HG03457 (cell line): ENCODE measurements around the gene TFCP2L1.
"Not testable (repeated sequence)": the region's sequence is repeated elsewhere in the genome, so short reads cannot be mapped to it uniquely, and the experiment has no call there.

ENCODE experiments used
- ATAC-seq: cut with Tn5 transposase; IDR thresholded peaks from one replicate; pipeline ENCODE4 v1.9.1; 2021; ENCODE audit warnings: moderate number of reproducible peaks; ENCODE audit not compliant: unreplicated experiment

Gene TFCP2L1

DNA sequence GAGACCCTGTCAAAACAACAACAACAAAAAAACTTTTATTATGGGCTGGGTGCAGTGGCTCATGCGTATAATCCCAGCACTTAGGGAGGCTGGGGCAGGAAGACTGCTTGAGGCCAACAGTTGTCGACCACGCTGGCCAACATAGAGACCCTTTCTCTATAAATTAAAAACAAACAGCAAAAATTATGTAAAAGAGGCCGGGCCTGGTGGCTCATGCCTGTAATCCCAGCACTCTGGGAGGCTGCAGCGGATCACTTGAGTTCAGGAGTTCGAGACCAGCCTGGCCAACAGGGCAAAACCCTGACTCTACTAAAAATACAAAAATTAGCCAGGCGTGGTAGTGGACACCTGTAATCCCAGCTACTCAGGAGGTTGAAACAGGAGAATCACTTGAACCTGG is 15.6 kb downstream of the TFCP2L1 start:
- ATAC-seq: not testable (repeated sequence)

DNA sequence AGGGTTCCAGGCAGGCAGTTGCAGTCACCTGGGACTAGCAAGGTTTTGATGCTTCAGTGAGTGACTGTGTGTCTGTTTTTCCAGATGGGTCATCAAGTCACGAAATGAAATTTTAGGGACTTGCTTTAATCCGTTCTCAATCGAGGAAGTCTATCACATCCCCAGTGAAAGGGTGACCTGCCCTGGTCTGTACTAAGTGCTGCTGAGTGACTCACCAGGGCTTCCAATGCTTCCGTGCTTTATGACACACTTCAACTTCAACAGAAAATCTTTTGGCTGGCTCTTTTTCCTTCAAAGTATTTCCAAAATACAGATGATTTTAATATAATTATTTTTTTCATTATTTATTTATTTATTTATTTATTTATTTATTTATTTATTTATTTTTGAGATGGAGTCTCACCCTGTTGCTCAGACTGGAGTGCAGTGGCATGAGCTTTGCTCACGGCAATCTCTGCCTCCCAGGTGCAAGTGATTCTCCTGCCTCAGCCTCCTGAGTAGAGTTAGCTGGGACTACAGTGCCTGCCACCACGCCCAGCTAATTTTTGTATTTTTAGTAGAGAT is 18.4 kb downstream of the TFCP2L1 start:
- ATAC-seq: no peak

DNA sequence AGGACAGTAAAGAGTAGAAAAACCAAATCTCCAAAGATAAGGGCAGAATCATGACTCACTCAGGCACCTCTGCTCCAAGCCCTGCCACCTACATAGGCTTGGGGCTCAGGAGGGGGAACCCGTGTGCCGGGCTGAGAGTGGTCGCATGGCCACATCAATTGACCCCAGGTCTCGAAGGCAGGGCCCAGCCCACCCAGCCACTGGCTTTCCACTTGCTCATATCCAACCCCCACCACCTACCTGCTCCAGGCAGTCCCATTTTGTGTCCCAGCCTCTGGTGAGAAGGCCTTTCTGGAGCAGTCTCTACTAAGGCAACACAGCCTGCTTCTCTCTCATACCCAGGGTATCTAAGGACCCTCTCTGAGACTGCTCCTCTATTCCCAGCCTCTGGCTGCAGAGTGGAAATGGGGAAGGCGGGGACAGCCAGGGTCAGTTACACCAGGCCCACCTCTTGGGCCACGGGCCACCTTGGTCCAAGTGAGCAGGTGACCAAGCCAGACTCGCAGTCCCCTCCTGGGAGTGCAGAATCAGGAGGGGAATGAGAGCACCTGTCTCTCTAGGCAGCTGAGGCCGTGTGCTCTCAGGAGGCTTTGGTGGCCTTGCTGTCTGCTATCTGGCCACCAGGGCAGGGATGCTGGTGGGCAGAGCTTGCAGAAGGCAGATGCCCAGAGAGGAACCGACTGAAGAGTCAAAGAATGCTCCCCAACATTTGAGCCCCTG is 20.8 kb downstream of the TFCP2L1 start:
- ATAC-seq: no peak

DNA sequence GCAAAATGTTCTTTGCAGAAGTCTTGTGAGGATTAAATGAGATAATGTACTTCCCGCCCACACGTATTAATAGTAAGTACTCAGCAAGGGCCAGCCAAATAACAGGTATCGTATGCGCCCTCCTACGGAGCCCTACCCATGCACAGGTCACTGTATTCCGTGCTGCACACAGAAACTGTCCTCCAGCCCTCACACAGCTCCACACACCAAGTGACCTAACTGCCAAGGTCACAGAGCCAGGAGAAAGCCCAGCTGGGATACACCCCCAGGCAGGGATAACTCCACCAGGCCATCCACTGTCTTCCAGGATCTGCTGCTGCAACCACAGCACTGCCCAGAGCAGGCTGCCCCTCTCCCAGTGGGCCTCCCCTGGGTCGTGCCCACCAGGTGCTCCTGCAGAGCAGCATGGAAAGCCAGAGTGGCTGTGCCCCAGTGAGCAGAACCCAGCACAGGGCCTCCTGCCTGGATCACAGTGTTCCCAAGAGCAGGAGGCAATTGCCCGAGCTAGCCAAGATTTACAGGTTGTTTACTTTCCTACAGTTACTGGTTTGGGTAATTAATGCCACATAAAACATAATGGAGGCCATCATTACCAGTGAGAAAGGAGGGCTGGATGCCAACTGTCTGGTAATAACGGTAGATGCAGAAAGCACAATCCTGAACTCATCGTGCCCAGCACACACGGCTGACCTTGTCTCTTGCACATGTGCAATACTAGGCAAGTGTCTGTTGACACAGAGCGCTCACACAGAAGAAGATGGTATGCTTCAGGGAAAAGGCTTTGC is 24.4 kb downstream of the TFCP2L1 start:
- ATAC-seq: no peak

DNA sequence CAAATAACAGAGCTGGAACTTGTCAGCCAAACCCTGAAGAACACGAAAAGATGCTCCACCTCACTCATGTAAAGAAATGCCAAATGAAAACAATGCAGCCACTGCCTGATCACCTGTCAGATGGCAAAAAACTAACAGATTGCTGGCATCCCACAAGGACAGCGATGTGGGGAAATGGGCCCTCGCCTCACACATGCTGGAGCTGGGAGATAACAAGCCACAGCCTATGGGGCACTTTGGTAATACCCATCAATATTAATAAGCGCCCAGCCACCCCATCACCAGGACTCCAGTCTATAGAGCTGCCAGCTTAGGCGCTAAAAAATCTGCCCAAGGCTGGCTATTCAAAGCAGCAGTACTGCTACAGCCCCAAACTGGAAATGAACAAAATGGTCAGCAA is 27.0 kb downstream of the TFCP2L1 start:
- no peak for ATAC-seq

DNA sequence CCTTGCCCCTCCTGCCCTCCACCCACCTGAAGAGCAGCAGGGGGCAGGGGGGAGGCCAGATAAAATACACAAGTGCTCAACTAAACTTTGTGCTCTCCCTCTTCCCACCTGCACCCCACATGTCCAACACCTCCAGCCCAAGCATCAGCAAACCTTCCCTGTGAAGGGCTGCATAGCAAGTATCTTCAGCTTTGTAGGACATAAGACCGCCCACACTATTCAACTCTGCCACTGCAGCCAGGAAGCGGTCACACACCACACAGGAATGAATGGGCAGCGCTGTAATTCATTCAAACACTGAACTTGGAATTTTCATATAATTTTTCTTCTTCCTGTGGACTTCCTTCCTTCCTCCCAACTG is 27.5 kb downstream of the TFCP2L1 start:
- no peak for ATAC-seq

DNA sequence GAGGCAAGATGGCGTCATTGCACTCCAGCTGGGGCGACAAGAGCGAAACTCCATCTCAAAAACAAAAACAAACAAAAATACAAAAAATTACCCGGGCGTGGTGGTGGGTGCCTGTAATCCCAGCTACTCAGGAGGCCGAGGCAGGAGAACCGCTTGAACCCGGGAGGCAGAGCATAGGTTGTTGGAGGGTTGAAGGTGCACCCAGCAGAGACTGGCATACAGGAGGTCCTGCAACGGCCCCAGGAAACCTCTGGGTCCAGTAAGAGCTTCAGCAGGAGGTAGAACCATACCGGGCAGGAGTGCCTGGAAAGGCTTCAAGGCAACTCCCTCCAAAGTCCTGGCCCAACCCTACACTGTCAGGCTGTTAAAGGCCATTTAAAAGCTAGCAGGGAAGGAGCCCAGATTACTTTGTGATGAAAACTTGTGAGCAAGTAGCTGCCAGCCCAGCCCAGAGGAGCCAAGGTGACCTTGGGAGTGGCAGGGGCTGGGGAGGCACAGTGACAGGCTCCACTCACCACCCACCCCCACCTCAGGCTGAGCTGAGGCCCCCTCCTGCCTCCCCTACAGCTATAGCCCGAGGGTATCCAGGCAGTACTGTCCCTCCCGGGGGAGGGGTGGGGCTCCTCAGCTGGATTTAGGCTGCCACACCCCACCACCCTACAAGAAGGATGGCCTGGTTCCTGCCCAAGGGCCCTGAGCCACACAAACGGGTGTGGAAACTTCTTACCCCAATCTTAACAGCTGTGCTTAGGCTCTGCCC is 28.1 kb downstream of the TFCP2L1 start:
- no peak for ATAC-seq

DNA sequence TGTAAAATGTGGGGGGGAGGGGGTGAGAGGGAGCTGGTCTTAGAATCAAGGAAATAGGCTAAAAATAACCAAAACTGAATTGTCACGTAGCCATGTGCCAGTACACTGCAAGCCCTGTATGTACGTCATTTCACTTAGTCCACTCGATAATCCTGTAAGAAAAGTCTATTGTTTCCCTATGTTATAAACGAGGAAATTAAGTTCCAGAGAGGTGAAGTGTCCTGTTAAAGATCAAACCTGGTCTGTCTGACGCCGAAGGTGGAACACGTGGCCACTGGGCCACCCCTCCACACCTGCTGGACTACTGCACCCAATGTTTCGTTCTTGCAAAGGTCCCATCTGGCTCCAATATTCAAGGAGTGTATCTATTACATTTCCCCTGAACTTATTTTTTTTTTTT is 29.6 kb downstream of the TFCP2L1 start:
- no peak for ATAC-seq

DNA sequence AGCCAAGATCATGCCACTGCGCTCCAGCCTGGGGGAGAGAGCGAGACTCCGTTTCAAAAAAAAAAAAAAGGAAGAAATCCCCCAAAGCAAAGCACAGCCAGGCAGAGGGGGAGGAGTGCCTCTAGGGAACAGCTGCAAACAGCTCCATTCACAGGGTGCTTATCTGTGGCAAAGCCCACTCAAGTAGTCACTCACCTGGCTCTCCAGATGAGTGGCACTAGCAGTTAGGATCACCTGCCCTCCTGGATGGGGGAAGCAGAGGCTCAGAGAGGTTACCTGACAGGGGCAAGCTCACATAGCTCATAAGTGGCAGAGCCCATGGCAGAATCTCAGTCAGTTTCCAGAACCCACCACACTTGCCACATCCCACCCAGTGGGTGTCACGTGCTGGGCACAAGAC is 30.3 kb downstream of the TFCP2L1 start:
- ATAC-seq: no peak

DNA sequence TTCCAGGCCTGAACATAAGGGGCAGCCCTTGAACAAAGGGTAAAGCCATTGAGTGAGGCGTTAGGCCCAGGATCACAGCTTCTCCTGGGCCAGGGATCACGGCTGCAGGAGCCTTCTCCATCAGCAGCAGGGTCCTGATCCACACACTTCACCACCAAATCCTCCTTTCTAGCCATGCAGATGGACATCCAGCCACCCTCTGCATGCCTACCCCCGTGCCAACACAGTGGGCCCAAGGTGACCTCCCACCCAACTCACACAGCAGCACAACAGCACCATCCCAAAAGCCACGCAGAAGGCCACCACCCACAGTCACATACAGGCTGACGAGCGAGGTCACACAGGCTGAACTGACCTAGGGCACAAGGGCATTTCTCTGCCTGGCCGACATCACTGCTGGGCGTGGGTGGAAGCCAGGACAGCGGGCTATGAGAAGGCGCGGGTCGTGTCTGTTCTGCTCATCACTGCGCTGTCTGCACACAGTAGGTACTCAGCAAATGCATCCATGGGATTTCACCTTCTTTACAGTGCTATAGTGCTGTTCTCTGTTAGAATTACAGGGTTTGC is 31.2 kb downstream of the TFCP2L1 start:
- ATAC-seq: no peak

DNA sequence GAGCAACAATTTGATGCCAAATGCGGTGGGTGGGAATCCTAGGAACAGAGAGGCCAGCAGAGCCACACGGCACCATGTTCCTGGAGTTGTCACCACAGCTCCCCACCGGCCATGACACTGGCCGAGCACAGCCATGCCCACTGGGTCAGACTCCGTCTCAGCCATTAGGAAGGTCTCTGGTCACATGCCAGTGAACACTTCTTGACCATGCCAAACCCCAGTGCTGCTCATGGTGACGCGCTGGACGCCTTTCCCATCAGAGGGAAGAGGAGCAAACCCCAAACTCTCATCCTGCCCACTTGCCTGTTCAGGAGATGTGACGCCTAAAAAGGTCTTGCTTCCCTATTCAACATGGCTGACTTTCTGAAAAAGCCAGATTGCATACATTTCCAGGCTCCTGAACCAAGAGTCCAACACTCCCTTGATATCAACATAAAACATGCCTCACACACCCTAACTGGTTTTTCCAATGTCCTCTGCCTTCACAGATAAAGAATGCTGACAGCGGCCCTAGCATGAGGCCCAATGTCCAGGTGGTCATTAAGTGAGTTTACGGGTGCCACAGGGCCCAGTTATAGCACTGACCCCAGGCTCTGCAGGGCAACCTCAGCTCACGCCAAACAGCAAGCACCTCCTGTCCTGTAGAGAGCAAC is 31.9 kb downstream of the TFCP2L1 start:
- no peak for ATAC-seq

DNA sequence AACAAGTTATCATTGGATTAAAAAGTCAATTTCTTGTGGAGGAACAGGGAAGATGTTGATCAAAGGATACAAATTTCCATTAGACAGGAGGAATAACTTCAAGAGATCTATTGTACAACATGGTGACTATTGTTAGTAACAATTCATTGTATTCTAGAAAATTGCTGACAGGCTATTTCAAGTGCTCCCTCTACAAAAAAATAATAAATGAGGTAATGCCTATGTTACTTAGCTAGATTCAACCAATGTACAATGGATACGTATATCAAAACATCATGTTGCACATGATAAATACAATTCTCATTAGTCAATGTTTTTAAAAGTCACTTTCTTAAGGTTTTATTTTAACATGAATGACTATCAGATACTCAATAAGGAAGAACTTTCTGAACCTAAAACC is 33.5 kb downstream of the TFCP2L1 start:
- ATAC-seq: no peak

DNA sequence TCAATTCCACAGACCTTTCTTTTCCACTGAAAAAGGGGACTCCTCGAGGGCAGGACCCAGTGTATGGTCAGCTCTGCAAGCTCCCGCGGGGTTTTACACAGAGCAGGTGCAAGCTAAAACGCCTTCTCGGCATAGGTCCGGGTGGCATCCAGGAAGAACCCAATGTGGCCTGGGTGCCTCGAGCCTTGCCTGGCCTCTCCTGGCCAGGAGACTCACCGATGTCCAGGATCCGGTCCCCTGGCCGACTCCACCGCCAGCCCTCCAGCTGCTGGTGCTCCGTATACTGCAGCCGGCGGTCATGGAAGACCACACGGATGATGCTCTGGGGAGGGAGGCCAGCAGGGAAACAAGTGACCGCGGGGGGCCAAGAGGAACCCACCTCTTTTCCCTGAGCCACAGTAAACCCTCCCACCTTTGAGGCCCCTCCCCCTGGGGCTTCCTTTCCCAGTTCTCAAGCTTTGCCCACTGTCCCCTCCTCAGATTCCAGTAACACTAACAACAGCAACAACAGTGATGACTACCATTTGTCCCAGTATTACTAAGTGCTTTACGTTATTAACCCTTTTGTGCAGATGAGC is 36.1 kb downstream of the TFCP2L1 start:
- ATAC-seq: no peak

DNA sequence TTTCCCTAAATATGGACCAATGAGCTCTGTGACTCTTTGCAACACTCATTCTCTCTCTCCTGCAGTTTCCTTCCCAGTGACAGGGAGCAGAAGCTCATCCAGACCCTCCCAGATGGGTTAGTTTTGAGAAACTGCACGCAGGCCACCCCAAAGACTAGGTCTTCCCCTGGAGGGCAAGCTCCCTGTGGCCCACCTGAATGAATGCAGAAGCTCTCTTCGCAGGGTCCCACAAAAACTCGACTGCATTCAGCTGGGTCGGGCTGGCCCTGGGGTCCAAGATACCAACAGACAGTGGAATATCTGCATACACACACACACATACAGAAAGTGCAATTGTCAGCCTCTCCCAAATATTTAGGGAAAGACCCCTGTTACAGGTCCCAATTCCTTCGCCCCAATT is 37.0 kb downstream of the TFCP2L1 start:
- no peak for ATAC-seq

DNA sequence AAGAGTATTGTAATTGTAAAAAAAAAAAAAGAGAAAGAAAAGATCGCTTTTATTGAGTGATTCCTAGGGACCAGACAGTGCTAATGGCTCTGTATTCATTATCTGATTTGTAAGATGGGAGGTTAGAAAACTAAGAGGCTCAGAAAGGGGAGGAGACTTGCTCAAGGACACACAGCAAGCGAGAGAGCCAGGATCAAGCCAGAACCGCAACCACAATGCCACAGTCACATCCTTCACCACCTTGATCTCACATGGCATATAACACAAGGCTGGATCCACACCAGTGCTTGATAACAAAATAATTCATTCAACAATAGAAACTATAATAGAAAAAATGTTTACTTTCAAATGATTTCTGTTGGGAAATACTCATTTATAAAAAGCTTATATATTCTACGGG is 37.5 kb downstream of the TFCP2L1 start:
- no peak for ATAC-seq

DNA sequence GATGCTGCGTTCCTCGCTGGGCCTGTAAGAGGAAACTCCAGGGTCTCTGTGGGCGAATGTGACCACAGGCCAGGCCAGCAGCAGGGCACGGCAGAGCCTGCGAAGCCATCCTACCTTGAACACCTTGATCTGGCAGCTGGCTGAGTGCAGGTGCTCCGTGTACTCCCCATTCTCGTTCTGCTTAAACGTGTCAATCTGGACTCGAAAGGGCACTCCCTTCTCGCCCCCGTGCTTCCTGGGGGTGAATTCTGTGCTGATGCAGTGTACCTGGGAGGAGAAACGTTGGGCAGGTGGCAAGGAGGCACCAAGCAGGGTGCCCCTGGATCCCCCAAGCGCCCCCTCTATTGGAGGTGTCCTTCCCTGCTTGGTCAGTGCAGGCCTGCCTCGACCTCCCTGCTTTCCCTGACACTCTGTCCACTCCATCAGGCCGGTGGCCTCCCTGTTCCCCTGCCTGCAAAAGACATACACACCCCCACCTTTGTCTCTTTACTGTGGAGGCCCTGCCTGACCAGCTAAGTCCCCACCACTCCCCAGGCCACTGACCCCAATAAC is 38.2 kb downstream of the TFCP2L1 start:
- ATAC-seq: no peak

DNA sequence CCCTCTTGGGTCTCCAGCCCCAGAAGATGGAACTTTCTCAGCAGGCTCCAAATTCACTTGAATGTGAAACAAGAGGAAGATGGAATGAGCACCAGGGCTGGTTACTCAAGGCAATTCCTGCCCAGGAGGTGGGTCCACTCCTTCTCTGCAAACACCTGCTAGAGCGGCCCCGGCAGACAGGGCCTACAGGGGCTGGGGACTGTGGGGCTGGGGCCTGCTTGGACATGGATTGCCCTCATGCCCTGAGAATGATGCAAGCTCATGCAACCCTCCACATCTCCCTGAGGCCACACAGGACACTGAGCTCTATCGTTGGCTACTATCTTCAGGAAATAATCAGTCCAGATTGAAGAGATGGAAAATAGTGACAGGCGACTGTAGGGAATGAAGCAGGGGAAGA is 39.1 kb downstream of the TFCP2L1 start:
- ATAC-seq: no peak

DNA sequence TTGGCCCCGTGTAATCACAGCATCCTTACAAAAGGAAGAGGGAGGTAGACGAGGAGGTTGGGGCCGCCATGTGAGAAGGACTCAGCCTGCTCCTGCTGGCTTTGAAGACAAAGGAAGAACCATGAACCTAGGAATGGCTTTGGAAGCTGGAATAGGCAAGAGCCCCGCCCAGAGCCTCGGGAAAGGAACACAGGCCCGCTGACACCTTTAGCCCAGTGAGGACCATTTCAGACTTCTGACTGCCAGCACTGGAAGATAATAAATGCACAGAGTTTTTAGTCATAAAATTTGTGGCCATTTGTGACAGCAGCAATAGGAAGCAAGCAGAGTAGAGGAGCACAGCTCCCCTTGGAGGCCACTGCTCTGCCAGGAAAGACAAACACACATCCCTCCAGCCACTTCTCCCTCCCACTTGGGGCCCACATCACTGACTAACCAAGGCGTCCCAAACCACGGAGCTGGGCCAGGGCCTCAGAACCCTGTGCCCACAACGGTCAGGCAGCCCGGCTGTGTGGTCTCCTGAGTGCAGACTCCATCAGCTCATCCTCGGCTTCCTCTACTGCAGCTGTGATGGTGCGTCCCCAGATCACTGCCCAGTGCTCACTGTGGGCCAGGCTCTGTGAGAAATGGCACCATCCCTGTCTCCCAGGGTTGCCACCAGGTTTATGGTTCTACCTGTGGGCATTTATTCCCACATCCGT is 39.7 kb downstream of the TFCP2L1 start:
- ATAC-seq: no peak

DNA sequence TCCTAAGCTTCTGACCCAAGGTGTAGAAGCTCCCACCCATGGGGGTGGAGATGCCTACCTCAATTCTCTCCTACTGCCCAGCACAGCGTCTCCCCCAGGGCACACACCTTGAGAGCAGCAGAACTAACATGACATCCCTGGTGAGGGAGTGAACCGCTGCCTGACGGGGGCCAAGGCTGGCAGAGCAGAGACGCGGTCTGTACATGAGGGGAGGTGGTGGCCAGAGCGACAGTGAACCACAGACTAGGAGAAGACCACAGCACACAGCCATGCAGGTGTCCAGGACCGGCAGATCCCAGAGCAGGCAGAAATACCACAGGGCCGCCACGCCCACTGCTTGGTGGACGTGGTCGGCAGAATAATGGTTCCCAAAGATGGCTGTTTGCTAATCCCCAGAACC is 40.4 kb downstream of the TFCP2L1 start:
- no peak for ATAC-seq
